Neuron (in vitro differentiated cells): Measurements from ENCODE around the gene WWC1.

ENCODE experiments used
- H2AFZ ChIP-seq: one replicate; pipeline ENCODE4 v1.6.1; 2013; ENCODE audit warnings: low read depth, mild to moderate bottlenecking, inconsistent platforms, low read length, moderate library complexity
- H3K27me3 ChIP-seq: one replicate; pipeline ENCODE4 v1.6.1; 2013; ENCODE audit warnings: low read length; ENCODE audit not compliant: insufficient read depth
- H3K36me3 ChIP-seq: one replicate; pipeline ENCODE4 v1.6.1; 2013; ENCODE audit warnings: low read length; ENCODE audit not compliant: insufficient read depth
- H3K4me1 ChIP-seq: one replicate; pipeline ENCODE4 v1.6.1; 2013; ENCODE audit warnings: low read length; ENCODE audit not compliant: insufficient read depth
- H3K4me3 ChIP-seq: 2 replicates; pipeline ENCODE4 v1.5.1; 2013; ENCODE audit warnings: mild to moderate bottlenecking, low read length, moderate library complexity
- H3K9me3 ChIP-seq: one replicate; pipeline ENCODE4 v1.6.1; 2013; ENCODE audit warnings: low read length

The WWC1 gene

DNA sequence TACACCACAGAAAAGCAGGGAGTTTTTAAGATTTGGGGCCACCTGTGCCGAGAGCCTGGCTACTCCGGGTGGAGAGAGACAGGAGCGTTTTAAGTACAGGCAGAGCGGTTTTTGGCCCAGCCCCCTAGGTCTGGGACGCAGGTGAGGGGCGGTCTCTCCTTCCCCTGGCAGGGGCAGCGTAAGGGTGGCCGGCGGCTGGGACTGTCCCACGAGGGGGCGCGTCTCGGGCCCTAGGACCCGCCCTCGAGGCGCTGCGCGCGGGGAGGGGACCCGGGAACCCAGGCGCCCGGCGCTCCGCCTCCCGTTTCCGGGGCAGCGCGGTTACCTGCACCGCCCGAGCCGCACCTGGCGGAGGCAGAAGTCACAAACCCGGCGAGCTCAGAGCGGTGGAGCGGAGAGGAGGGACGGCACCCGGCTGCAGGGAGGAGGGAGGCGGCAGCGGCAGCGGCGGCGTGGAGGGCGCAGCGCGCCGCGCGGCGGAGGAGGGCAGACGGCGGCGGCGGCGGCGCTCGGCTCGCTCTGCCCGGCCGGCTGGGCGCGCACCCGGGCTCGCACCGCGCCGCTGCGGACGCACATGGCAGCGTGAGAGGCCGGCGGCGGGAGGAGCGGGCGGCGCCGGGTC, at the start of gene WWC1:
WWC1 (plus strand) TSS at position 304 of the 622 bp plus-strand sequence. CDS start 508 bp downstream, outside the sequence.
- Histone ChIP-seq H3K4me1 (peaks cover 41% of the 10 kb centered on the region), H3K9me3 (no peaks in the 10 kb centered on the region), H3K36me3 (no peaks in the 10 kb centered on the region), H2AFZ (peak within 1 kb of the TSS; percentile 74), H3K4me3 (peak within 1 kb of the TSS; percentile 76), H3K27me3 (no peaks in the 10 kb centered on the region)

DNA sequence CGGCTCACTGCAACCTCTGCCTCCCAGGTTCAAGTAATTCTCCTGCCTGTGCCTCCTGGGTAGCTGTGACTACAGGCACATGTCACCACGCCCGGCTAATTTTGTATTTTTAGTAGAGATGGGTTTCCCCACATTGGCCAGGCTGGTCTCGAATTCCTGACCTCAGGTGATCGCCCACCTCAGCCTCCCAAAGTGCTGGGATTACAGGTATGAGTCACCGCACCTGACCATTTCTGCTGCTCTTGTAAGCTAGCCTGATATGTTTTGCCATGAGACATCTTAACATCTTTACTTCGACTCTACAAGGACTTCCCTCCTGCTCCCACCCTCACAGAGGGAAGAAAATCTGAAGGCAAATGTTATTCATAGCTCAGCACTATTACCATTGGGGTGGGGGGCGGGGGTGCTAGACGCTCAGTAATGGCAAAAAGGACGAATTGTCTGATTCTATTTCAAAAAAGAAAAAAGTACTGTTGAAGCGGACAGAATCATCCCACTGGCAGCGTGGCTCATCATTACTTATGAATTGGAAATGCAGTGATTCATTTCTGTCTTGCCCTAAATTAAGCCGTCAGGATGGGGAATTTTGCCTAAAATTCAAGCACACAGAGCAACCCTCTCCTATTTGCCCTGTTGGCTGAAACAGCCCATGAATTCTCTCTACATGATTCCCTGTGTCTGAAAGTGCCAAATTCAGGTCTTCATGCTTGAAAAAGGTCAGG, 46.4 kb upstream of the WWC1 start:
- H3K4me1 ChIP-seq: no peaks in the 10 kb centered on the region
- H2AFZ ChIP-seq: no peak overlapping the region
- no peaks in the 10 kb centered on the region for H3K27me3 ChIP-seq
- H3K36me3 ChIP-seq: peaks cover 43% of the 10 kb centered on the region
- no peak overlapping the region for H3K4me3 ChIP-seq
- peaks cover 9% of the 10 kb centered on the region for H3K9me3 ChIP-seq

DNA sequence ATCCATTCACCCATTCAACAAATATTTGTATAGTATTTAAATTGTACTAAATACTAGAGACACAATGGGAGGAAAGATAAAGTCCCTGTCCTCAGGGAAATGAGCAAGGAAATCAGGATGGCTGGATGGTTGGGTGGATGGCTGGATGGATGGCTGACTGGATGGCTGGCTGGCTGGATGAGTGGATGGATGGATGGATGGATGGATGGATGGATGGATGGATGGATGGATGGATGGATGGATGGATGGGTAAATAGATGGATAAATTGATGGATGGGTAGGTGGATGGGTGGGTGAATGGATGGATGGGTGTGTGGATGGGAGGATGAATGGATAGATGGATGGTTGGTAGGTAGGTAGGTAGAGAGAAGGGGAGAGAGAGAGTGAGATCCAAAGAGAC, 41.5 kb upstream of the WWC1 start:
- H2AFZ ChIP-seq: no peak overlapping the region
- no peak overlapping the region for H3K4me3 ChIP-seq
- H3K9me3 ChIP-seq: peaks cover 9% of the 10 kb centered on the region
- H3K27me3 ChIP-seq: no peaks in the 10 kb centered on the region
- peaks cover 38% of the 10 kb centered on the region for H3K36me3 ChIP-seq
- no peaks in the 10 kb centered on the region for H3K4me1 ChIP-seq

DNA sequence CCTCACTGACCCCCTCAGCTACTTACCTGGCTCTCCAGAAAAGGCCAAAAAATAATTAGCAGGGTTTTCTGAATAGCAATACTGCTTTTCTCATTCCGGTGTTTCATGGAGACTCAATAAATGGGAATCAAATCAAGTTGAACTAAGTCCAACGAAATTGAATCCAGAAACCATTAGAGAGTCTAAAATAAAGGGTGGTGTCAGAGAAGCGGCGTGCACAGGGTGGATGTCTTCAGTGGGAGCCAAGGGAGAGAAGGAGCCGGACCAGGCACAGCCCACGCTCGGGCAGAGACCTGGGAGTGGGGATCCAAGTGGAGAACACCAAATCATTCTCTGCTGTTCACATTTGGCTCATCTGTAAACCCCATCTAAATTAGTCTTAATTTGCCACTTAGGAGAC, 40.2 kb upstream of the WWC1 start:
- Histone ChIP-seq H3K27me3 (no peaks in the 10 kb centered on the region), H3K4me1 (no peaks in the 10 kb centered on the region), H3K36me3 (peaks cover 33% of the 10 kb centered on the region), H2AFZ (no peak overlapping the region), H3K9me3 (peaks cover 9% of the 10 kb centered on the region), H3K4me3 (no peak overlapping the region)

DNA sequence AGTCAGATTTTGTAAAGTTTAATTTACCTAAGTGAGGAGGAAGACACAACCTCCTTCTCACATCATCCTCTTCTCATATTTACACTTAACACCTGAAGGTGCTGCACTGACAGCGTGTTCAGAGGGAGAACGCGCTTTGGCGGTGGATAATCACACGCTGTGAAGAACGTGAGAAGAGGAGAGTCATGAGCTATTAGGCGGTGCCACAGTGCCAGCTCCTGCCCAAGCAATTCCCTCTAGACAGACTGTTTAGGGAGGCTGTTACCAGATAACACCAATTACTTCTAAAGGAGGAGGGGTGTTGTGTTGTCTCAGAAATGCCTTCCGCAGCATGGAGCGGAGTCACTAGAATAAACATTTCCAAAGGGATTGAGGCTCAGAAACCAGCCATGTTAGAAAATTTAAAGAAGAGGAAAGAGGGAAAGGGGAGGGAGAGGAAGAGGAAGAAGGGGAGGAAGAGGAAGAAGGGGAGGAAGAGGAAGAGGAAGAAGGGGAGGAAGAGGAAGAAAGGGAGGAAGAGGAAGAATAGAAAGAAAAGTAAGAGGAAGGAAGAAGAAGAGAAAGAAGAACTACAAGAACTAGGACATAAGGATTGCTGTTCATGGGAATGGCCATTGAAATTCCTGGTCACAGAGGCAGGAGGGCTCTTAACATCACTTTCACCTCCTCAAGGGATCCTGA, 37.3 kb upstream of the WWC1 start:
- peaks cover 6% of the 10 kb centered on the region for H3K36me3 ChIP-seq
- H3K4me1 ChIP-seq: no peaks in the 10 kb centered on the region
- no peak overlapping the region for H2AFZ ChIP-seq
- H3K27me3 ChIP-seq: no peaks in the 10 kb centered on the region
- H3K4me3 ChIP-seq: no peak overlapping the region
- no peaks in the 10 kb centered on the region for H3K9me3 ChIP-seq

DNA sequence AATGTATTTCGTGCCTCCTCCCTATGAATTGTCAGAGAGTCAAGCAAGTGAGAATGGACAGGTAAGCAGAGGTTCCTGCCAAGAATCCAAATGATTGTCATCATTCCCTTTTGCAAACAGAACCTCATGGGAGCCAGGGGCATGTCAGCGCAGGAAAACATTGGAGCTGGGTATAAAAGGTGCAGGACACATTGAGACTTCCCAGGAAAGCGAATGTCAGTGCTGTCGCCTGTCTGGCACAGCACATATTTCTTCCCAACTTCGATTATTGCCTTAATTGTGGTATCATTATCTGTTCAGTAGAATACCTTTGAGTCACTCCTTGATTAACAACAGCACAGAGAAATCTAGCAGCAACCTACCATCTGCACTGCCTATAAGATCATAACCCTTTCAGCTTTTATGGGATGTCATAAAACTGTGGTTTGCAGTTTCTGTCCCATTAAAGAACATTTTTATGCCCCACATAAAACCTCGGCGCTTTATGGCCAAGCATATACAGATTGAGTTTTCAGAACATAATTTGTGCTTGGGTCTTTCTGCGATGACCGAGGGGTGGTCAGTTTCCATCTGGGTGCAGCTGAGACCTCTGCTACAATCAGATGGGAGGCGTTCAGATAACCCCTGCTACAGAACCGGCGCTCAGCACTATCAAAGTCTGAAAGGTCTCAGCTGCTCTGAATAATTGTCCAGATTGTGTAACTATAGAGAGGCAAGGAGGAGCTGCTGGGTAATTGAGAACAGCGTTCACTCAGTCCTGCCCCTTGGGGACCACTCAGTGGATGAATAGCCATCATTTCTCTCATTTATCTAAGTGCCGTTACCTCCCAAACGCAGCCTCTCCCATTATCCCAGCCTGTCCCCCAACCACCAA, 30.9 kb upstream of the WWC1 start:
- H3K4me3 ChIP-seq: no peak overlapping the region
- peaks cover 36% of the 10 kb centered on the region for H3K36me3 ChIP-seq
- no peak overlapping the region for H2AFZ ChIP-seq
- H3K27me3 ChIP-seq: no peaks in the 10 kb centered on the region
- no peaks in the 10 kb centered on the region for H3K4me1 ChIP-seq
- H3K9me3 ChIP-seq: peaks cover 4% of the 10 kb centered on the region

DNA sequence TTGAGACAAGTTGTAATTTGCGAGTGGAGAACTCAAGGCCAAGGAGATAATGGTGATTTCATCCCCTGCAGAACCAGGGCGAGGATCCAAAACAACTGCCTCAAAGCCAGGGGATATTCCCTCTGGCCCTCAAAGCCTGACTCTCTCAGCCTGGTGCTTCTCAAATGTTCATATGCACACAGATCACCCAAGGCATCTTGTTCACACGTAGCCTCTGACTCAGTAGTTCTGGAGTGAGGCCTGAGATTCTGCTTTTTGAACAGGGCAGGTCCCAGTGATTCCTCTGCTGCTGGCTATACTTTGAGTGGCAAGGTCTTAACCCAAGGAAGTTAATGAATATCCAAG, 30.2 kb upstream of the WWC1 start:
- Histone ChIP-seq H3K9me3 (peaks cover 4% of the 10 kb centered on the region), H2AFZ (no peak overlapping the region), H3K27me3 (no peaks in the 10 kb centered on the region), H3K36me3 (peaks cover 36% of the 10 kb centered on the region), H3K4me3 (no peak overlapping the region), H3K4me1 (no peaks in the 10 kb centered on the region)

DNA sequence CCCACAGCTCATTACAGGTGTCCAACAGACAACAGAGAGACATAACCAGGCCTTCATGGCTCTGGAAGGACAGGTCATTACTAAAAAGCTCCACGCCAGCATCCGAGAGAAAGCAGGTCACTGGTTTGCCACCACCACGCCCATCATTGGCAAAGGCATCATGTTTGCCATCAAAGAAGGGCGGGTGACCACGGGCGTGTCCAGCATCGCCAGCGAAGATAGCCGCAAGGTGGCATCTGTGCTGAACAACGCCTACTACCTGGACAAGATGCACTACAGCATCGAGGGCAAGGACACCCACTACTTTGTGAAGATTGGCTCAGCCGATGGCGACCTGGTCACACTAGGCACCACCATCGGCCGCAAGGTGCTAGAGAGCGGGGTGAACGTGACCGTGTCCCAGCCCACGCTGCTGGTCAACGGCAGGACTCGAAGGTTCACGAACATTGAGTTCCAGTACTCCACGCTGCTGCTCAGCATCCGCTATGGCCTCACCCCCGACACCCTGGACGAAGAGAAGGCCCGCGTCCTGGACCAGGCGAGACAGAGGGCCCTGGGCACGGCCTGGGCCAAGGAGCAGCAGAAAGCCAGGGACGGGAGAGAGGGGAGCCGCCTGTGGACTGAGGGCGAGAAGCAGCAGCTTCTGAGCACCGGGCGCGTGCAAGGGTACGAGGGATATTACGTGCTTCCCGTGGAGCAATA, 29.3 kb upstream of the WWC1 start:
- Histone ChIP-seq H3K36me3 (peaks cover 36% of the 10 kb centered on the region), H3K4me3 (no peak overlapping the region), H3K4me1 (no peaks in the 10 kb centered on the region), H3K9me3 (peaks cover 4% of the 10 kb centered on the region), H3K27me3 (no peaks in the 10 kb centered on the region), H2AFZ (no peak overlapping the region)

DNA sequence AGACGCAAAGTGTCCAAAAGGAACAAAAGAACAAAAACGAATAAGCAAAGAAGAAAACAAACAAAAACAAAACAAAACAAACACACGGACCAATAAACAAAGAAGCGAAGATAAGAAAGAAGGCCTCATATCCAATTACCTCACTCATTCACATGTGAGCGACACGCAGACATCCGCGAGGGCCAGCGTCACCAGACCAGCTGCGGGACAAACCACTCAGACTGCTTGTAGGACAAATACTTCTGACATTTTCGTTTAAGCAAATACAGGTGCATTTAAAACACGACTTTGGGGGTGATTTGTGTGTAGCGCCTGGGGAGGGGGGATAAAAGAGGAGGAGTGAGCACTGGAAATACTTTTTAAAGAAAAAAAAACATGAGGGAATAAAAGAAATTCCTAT, 28.3 kb upstream of the WWC1 start:
- Histone ChIP-seq H3K36me3 (peaks cover 36% of the 10 kb centered on the region), H3K4me3 (no peak overlapping the region), H2AFZ (no peak overlapping the region), H3K9me3 (peaks cover 4% of the 10 kb centered on the region), H3K4me1 (no peaks in the 10 kb centered on the region), H3K27me3 (no peaks in the 10 kb centered on the region)

DNA sequence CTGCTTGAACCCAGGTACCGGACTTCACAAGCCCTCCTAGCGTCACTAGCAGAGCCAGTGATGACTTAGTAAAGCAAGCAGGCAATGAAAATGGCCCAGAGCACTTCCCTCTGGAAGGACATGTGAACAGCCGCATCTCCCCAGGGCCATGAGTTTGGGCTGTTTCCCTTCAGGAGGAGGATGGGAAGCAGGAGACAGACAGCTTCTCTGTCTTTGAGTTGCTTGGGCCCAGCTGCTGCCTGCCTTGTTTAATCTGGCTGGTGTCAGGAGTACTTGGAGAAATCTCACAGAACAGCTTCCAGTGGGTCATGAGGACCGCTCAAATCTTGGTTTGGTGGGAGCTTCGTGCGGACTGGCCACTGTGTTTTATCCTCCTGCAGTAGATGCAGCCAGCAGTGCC, 25.4 kb upstream of the WWC1 start:
- Histone ChIP-seq H3K4me3 (no peak overlapping the region), H2AFZ (no peak overlapping the region), H3K4me1 (peaks cover 13% of the 10 kb centered on the region), H3K36me3 (peaks cover 25% of the 10 kb centered on the region), H3K9me3 (no peaks in the 10 kb centered on the region), H3K27me3 (no peaks in the 10 kb centered on the region)

DNA sequence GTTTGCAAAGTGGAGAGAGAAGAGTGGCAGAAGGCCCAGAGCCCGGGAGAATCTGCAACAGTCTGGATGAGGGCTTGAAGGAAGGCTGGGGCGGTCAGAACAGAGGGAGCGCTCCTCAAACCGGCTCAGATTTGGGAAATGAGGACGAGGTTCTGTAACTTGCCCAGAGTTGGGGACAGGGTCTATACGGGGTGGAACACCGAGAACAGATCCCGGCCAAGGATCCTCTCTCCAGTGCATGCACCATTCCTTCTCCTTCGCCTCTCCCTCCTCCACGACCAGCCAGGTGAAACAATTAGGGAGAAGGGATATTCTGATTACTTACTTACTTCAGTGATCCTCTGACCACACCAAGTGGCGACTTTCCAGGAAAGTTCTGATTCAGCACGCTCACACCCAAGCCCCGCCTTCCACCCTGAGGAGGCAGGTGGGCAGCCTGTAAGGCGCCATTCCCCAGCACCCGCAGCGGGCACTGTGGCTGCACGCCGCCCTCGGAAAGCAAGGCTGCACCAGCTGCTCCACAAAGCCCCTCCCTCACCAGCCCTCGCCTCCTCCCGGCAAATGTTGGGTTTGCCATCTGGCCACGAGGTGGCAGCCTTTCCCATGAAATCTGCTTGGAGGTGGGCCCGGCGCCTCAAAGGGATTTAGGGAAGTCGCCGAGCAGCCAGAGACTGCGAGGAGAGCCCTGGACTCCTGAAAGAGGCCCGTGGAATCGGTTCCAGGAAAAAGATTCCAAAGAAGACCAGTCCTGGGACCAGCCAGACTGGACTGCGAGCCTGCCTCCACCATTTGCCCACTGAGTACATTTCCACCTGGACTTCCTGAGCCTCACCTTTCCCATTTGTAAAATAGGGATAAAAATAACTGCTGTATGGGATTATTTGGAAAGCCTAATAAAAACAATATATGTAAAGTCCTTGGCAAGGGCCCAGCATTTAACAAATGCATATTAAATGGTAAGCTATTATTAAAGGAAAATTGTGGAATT, 22.2 kb upstream of the WWC1 start:
- Histone ChIP-seq H2AFZ (peak overlapping the region; percentile 69), H3K4me1 (peaks cover 13% of the 10 kb centered on the region), H3K4me3 (peak overlapping the region; percentile 45), H3K27me3 (no peaks in the 10 kb centered on the region), H3K36me3 (no peaks in the 10 kb centered on the region), H3K9me3 (no peaks in the 10 kb centered on the region)
